ENCODE measurements around the gene SELENOF.

DNA sequence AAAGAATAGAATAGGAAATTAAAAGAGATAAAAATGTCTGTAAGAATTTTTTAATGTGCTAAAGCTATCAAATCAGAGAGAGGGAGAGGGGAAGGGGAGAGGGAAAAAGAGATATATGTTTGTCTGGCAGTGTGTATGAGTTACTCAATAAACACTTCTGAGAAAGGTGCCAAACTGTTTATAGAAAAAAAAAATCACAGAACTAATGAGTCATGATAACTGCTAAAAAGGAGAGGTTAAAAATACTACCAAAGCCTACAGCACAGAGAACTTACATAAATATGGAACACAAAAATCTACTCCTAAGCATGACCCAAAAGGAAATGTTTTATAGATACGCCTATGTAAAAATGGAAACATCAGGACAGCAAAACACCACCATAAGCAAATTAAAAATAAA, 45.4 kb downstream of the SELENOF start:
- TF ChIP-seq ASH2L (IDR thresholded peaks at IDR 0.05; ENCODE audit: borderline replicate concordance, low read depth) (no peak), RFX5 (IDR thresholded peaks at IDR 0.05; ENCODE audit: low read depth, low read length) (no peak), MXI1 (IDR thresholded peaks at IDR 0.05; ENCODE audit: low read depth, low read length) (no peak), POLR2A (IDR thresholded peaks at IDR 0.05; ENCODE audit: low read depth, low read length) (no peak)
